Mucosa of rectum (tissue), 2 donors: ENCODE data around the gene IL1R2.

Source experiments
- H3K27ac ChIP-seq, 2 donors: one replicate each; pipeline ENCODE4 v1.7.0; 2013; ENCODE audit warnings: inconsistent platforms in 2 of 2, low read depth in 2 of 2, low read length in 2 of 2
- H3K27me3 ChIP-seq, 2 donors: one replicate each; pipeline ENCODE4 v1.7.0; 2013; ENCODE audit warnings: low read length in 2 of 2; ENCODE audit not compliant: control insufficient read depth in 2 of 2, insufficient read depth in 2 of 2
- H3K36me3 ChIP-seq, 2 donors: one replicate each; pipeline ENCODE4 v1.7.0; 2013; ENCODE audit warnings: low read length in 2 of 2; ENCODE audit not compliant: control insufficient read depth in 2 of 2, insufficient read depth in 2 of 2
- H3K4me1 ChIP-seq, 2 donors: one replicate each; pipeline ENCODE4 v1.7.0; 2013; ENCODE audit warnings: low read length in 2 of 2, mild to moderate bottlenecking in 1 of 2; ENCODE audit not compliant: control insufficient read depth in 2 of 2, insufficient read depth in 2 of 2
- H3K4me3 ChIP-seq, 2 donors: one replicate each; pipeline ENCODE4 v1.7.0; 2013; ENCODE audit warnings: low read length in 2 of 2
- H3K9ac ChIP-seq, 2 donors: one replicate each; pipeline ENCODE4 v1.7.0; 2013; ENCODE audit warnings: low read length in 2 of 2, low read depth in 1 of 2, mild to moderate bottlenecking in 1 of 2
- H3K9me3 ChIP-seq, 2 donors: one replicate each; pipeline ENCODE4 v1.7.0; 2013; ENCODE audit warnings: low read length in 2 of 2; ENCODE audit not compliant: control insufficient read depth in 2 of 2
- donor health status: healthy.
- donor health status: Normal muscosa, but diverticular disease.

Gene IL1R2

GRCh38 chr2:102074152-102074783, 82.5 kb downstream of the IL1R2 start:
- Histone ChIP-seq H3K9ac (no peak overlapping the region), H3K36me3 (no peaks in the 10 kb centered on the region), H3K4me3 (no peak overlapping the region), H3K27me3 (no peaks in the 10 kb centered on the region), H3K27ac (no peak overlapping the region), H3K9me3 (no peaks in the 10 kb centered on the region), H3K4me1 (peaks cover 0 to 3% of the 10 kb centered on the region in 2 donors)

DNA sequence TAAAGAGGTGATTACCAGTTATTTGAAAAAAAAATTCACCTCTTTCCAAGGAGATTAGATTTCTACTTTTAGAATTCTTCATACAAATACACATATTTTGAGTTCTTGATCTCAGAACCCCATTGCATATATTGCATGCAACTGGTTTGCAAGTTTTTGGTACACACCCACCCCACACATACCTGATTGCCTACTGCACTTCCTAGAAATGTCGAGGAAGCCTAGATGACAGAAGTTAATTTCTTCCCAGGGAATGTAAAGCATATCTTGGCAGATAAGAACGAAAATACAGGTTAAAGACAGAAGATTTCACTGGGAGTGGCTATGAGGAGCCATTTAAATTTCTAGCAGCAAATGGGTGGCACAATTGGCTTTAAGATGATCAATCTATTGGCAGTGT, 83.7 kb downstream of the IL1R2 start:
- no peak overlapping the region for H3K4me3 ChIP-seq
- no peaks in the 10 kb centered on the region for H3K36me3 ChIP-seq
- no peaks in the 10 kb centered on the region for H3K9me3 ChIP-seq
- H3K27ac ChIP-seq, result no peak overlapping the region
- no peaks in the 10 kb centered on the region for H3K27me3 ChIP-seq
- no peak overlapping the region for H3K9ac ChIP-seq
- no peaks in the 10 kb centered on the region for H3K4me1 ChIP-seq

DNA sequence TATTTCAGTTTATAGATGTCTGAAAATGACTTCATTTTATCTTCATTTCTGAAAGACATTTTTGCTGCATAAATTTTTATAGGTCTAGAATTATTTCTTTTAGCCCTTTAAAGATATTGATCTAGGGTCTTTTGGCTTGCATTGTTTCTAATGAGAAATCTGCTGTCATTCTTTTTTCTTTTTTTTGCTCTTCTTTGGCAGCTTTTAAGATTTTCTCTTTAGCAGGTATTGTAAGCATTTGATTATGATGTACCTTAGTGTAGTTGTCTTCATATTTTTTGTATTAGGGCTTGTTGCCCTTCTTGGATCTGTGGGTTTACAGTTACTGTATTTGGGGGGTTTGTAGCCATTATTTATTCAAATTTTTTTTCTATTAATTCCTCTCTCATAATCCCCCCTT, 84.8 kb downstream of the IL1R2 start:
- Histone ChIP-seq H3K9ac (no peak overlapping the region), H3K4me1 (no peaks in the 10 kb centered on the region), H3K27ac (no peak overlapping the region), H3K27me3 (no peaks in the 10 kb centered on the region), H3K4me3 (no peak overlapping the region), H3K36me3 (no peaks in the 10 kb centered on the region), H3K9me3 (no peaks in the 10 kb centered on the region)
